GM21528 (cell line): ENCODE results near the gene OLFML1.
"Not testable (repeated sequence)": the region's sequence is repeated elsewhere in the genome, so short reads cannot be mapped to it uniquely, and the experiment has no call there.

Experiments used
- ATAC-seq: cut with Tn5 transposase; IDR thresholded peaks from one replicate; pipeline ENCODE4 v1.9.1; 2021; ENCODE audit warnings: mild to moderate bottlenecking, moderate library complexity; ENCODE audit not compliant: unreplicated experiment, low FRiP score

The OLFML1 gene

GRCh38 chr11:7509966-7510365, 24.7 kb downstream of the OLFML1 start:
- no peak for ATAC-seq

- no peak for ATAC-seq
Observed at GRCh38 chr11:7511401-7511800, 26.1 kb downstream of the OLFML1 start.

GRCh38 chr11:7512525-7513233, 27.4 kb downstream of the OLFML1 start:
- ATAC-seq = peak; percentile 69

- peak; percentile 75 for ATAC-seq
Observed at GRCh38 chr11:7513234-7514098, 28.2 kb downstream of the OLFML1 start, which contains the start of gene PPFIBP2. TSS of gene PPFIBP2 (plus strand) at chr11:7513999. CDS start at chr11:7549476, 35,477 bp downstream.

- ATAC-seq = peak; percentile 33
Observed at GRCh38 chr11:7514099-7514591, 28.8 kb downstream of the OLFML1 start.

GRCh38 chr11:7515447-7515886, 30.2 kb downstream of the OLFML1 start:
- ATAC-seq = no peak

- no peak for ATAC-seq
Observed at GRCh38 chr11:7516475-7516874, 31.2 kb downstream of the OLFML1 start.

GRCh38 chr11:7517743-7518142, 32.4 kb downstream of the OLFML1 start:
- ATAC-seq = not testable (repeated sequence)

GRCh38 chr11:7518811-7519562, 33.7 kb downstream of the OLFML1 start:
- ATAC-seq = no peak

GRCh38 chr11:7520011-7520942, 35.0 kb downstream of the OLFML1 start:
- peak; percentile 55 for ATAC-seq

- ATAC-seq = peak; percentile 78
Observed at GRCh38 chr11:7520981-7521487, 35.7 kb downstream of the OLFML1 start.

- ATAC-seq = no peak
Observed at GRCh38 chr11:7522121-7522520, 36.8 kb downstream of the OLFML1 start.

- no peak for ATAC-seq
Observed at GRCh38 chr11:7522546-7522945, 37.2 kb downstream of the OLFML1 start.

GRCh38 chr11:7523416-7524210, 38.3 kb downstream of the OLFML1 start:
- no peak for ATAC-seq

- ATAC-seq = no peak
Observed at GRCh38 chr11:7524462-7525235, 39.3 kb downstream of the OLFML1 start.

- no peak for ATAC-seq
Observed at GRCh38 chr11:7525424-7525823, 40.1 kb downstream of the OLFML1 start.

- ATAC-seq = peak; percentile 38
Observed at GRCh38 chr11:7527029-7527428, 41.7 kb downstream of the OLFML1 start.
